Stimulated activated CD4-positive, alpha-beta T cell treated with anti-CD3 and anti-CD28 coated beads, Interleukin-1b, Interleukin-23, amount 100 ng/mL, for 4 hours (primary cell): Measurements from ENCODE around the gene GON7.
"Not testable (repeated sequence)": the region's sequence is repeated elsewhere in the genome, so short reads cannot be mapped to it uniquely, and the experiment has no call there.

ENCODE experiments used
- DNase-seq, 2 donors: peaks; one replicate each; pipeline ENCODE4 v3.0.0-alpha.2; 2020; ENCODE audit warnings: low read depth in 2 of 2

Gene GON7

DNA sequence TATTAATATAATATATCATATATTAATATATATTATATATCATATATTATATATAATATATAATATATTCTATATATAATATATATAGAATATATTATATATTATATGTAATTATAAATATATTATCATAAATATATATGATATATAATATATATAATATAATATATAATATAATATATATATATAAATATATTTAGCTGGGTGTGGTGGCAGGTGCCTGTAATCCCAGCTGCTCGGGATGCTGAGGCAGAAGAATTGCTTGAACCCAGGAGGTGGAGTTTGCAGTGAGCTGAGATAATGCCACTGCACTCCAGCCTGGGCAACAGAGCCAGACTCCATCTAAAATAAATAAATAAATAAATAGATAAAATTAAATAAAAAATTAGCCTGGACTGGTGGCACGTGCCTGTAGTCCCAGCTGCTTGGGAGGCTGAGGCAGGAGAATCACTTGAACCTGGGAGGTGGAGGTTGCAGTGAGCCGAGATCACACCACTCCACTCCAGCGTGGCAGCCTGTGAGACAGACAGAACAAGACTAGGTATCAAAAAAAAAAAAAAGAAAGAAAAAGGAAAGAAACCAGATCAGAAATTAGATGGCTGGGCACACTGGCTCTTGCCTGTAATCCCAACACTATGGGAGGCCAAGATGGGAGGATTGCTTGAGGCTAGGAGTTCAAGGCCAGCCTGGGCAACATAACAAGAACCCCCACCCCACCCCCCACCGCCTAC, 47.1 kb downstream of the GON7 start:
- not testable (repeated sequence) for DNase-seq

GRCh38 chr14:93158349-93158748, 48.5 kb downstream of the GON7 start:
- not testable (repeated sequence) for DNase-seq

DNA sequence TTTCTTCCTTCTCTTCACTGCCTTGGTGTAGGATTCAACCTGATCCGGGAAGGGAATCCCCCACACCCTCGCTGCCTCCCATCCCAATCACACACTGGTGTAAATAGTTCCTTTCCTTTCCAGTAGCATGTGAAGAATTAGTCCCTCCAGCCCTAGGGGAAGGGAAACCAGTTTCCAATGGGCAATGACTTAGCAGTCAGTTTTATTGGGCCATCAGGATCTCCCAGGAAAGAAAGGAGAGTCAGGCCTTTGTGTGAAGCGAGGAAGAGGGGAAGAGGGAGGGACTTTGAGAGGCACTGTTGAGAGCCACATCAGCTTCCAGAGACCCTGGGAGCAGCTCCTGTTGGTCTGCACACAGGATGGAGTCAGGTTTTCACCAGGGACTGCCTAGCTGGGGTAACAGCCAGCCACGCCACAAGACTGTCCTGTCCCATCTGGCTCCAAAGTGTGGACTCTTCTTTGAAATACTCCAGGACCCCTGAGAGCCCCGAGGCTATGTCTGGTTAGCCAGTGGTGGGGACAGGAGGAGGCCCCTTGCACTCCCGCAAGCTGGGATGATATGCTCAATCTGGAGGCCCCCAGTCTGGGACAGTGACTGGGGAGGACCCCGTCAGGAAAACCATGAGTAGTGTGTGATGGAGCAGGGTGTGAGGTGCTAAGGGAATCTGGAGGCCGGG, 50.0 kb downstream of the GON7 start:
- no peak for DNase-seq

DNA sequence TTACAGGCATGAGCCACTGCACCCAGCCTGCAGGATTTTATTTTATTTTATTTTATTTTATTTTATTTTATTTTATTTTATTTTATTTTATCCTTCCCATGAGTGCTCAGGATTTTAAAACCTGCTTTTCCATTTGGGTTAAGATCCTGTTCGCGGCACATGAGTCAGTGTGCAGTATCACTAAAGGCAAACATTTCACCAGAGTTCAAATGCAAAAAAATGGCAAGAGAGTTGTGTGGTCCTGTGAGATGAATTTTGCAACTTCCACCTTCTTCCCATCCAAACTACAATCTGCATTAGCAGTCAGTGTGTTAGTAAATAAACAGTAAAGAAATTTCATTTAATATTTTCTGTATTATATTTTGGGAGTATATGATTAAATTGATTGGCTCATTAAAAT, 51.2 kb downstream of the GON7 start:
- DNase-seq, result no peak

DNA sequence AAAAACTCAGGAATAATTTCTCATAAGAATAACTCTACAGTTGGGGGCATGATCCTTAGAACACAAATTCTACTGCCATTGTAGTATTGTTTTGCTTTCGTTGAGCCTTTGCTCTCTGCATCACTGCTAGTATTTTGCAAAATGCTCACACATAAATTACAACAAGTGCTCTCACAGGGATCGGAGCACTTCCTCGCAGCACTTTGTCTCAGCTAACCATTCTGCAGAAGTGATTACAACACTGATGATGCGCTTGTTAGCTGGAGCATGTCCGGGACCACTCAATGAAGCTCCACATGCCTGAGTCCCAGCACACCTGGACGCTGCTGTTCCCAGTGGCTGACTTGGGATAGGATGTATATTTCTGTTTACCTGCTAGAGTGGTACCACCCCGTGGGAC, 53.7 kb downstream of the GON7 start:
- DNase-seq, result no peak
